HEK293 (cell line): ENCODE results near the gene NIPBL.

ENCODE experiments used
- CTCF ChIA-PET: fragments of 350-600 bp; formaldehyde crosslinking; extraction: SDS; loops from one replicate; lab custom pipeline; 2021; ENCODE audit warnings: antibody characterized with exemption; lab: Yijun Ruan, JAX
- POLR2A ChIA-PET: fragments of 300-600 bp; formaldehyde crosslinking; extraction: SDS; loops from one replicate; lab custom pipeline; 2020; ENCODE audit warnings: antibody characterized with exemption, inconsistent platforms; lab: Yijun Ruan, JAX
- H3K27ac ChIP-seq: fragments of 200-500 bp; sonication (Bioruptor generic); 2 replicates; pipeline ENCODE4 v1.5.1; 2014; ENCODE audit warnings: low read depth, low read length, control low read depth, inconsistent platforms; ENCODE audit errors: extremely low read depth
- H3K36me3 ChIP-seq, 2 experiments: fragments of 200-500 bp in 1 of 2; sonication (Bioruptor generic) in 1 of 2; 1 replicate in 1 of 2; 2 replicates in 1 of 2; pipeline ENCODE4 v1.5.1; 2014 to 2017; ENCODE audit warnings: inconsistent platforms in 2 of 2, low read length in 2 of 2; ENCODE audit not compliant: control insufficient read depth in 2 of 2, insufficient read depth in 1 of 2
- H3K4me1 ChIP-seq: fragments of 200-500 bp; sonication (Bioruptor generic); 2 replicates; pipeline ENCODE4 v1.5.1; 2014; ENCODE audit warnings: mild to moderate bottlenecking, low read length, inconsistent platforms; ENCODE audit not compliant: control insufficient read depth, insufficient read depth
- H3K4me3 ChIP-seq: 2 replicates; pipeline ENCODE4 v1.5.1; 2011; ENCODE audit warnings: low read depth, mild to moderate bottlenecking, control low read depth, low read length, moderate library complexity
- H3K9me3 ChIP-seq: fragments of 200-500 bp; sonication (Bioruptor generic); 2 replicates; pipeline ENCODE4 v1.5.1; 2014; ENCODE audit warnings: low read depth, low read length, inconsistent platforms; ENCODE audit not compliant: control insufficient read depth, insufficient read depth
- BCL11A ChIP-seq: fragments of 450-650 bp; formaldehyde crosslinking; IDR thresholded peaks from 2 replicates; pipeline ENCODE4 v1.5.1; 2016; ENCODE audit warnings: low read depth, missing biosample characterization, missing genetic modification characterization
- GFI1B ChIP-seq: fragments of 450-650 bp; formaldehyde crosslinking; IDR thresholded peaks from 2 replicates; pipeline ENCODE4 v1.5.1; 2016; ENCODE audit warnings: missing biosample characterization, missing genetic modification characterization
- GLI4 ChIP-seq: fragments of 450-650 bp; formaldehyde crosslinking; IDR thresholded peaks from 2 replicates; pipeline ENCODE4 v1.5.1; 2016; ENCODE audit warnings: missing biosample characterization, missing genetic modification characterization
- MEIS1 ChIP-seq: sonication (generic); formaldehyde crosslinking; IDR thresholded peaks from 2 replicates; pipeline ENCODE4 v1.8.1; 2022; ENCODE audit warnings: missing genetic modification reagents, mild to moderate bottlenecking, borderline replicate concordance
- OSR2 ChIP-seq: fragments of 450-650 bp; formaldehyde crosslinking; IDR thresholded peaks from 2 replicates; pipeline ENCODE4 v1.5.1; 2016; ENCODE audit warnings: missing biosample characterization, missing genetic modification characterization
- PATZ1 ChIP-seq: fragments of 450-650 bp; formaldehyde crosslinking; IDR thresholded peaks from 2 replicates; pipeline ENCODE4 v1.5.1; 2016; ENCODE audit warnings: missing biosample characterization, missing genetic modification characterization
- ZBTB48 ChIP-seq: fragments of 450-650 bp; formaldehyde crosslinking; IDR thresholded peaks from 2 replicates; pipeline ENCODE4 v1.5.1; 2016; ENCODE audit warnings: missing biosample characterization, missing genetic modification characterization
- ZFP37 ChIP-seq: fragments of 450-650 bp; formaldehyde crosslinking; IDR thresholded peaks from 2 replicates; pipeline ENCODE4 v1.5.1; 2016; ENCODE audit warnings: missing biosample characterization, missing genetic modification characterization
- ZFP69B ChIP-seq: fragments of 450-650 bp; formaldehyde crosslinking; IDR thresholded peaks from 2 replicates; pipeline ENCODE4 v1.5.1; 2016; ENCODE audit warnings: missing biosample characterization, missing genetic modification characterization
- ZNF133 ChIP-seq: fragments of 450-650 bp; formaldehyde crosslinking; IDR thresholded peaks from 2 replicates; pipeline ENCODE4 v1.5.1; 2016; ENCODE audit warnings: missing biosample characterization, missing genetic modification characterization
- ZNF146 ChIP-seq: fragments of 450-650 bp; formaldehyde crosslinking; IDR thresholded peaks from 2 replicates; pipeline ENCODE4 v1.5.1; 2016; ENCODE audit warnings: missing biosample characterization, missing genetic modification characterization
- ZNF266 ChIP-seq: fragments of 450-650 bp; formaldehyde crosslinking; IDR thresholded peaks from 2 replicates; pipeline ENCODE4 v1.5.1; 2016; ENCODE audit warnings: missing biosample characterization, missing genetic modification characterization, low read depth
- ZNF274 ChIP-seq, 2 experiments: fragments of 200-500 bp in 1 of 2; fragments of 450-650 bp in 1 of 2; sonication (Bioruptor generic) in 1 of 2; formaldehyde crosslinking in 1 of 2; IDR thresholded peaks; 2 replicates each; pipeline versions ENCODE4 v1.5.1 to v1.6.1; 2014 to 2016; ENCODE audit warnings: borderline replicate concordance in 1 of 2, inconsistent platforms in 1 of 2, low read length in 1 of 2, missing biosample characterization in 1 of 2, missing genetic modification characterization in 1 of 2
- ZNF302 ChIP-seq: fragments of 450-650 bp; formaldehyde crosslinking; IDR thresholded peaks from 2 replicates; pipeline ENCODE4 v1.5.1; 2016; ENCODE audit warnings: missing biosample characterization, missing genetic modification characterization, low read depth
- ZNF350 ChIP-seq: fragments of 450-650 bp; formaldehyde crosslinking; IDR thresholded peaks from 2 replicates; pipeline ENCODE4 v1.5.0; 2017; ENCODE audit warnings: missing biosample characterization, mild to moderate bottlenecking, missing genetic modification characterization
- ZNF37A ChIP-seq: fragments of 450-650 bp; IDR thresholded peaks from 2 replicates; pipeline ENCODE4 v1.5.1; 2018; ENCODE audit warnings: missing biosample characterization, missing genetic modification characterization
- ZNF623 ChIP-seq: fragments of 450-650 bp; formaldehyde crosslinking; IDR thresholded peaks from 2 replicates; pipeline ENCODE4 v1.5.1; 2016; ENCODE audit warnings: missing biosample characterization, missing genetic modification characterization
- ZNF654 ChIP-seq: fragments of 450-650 bp; formaldehyde crosslinking; IDR thresholded peaks from 2 replicates; pipeline ENCODE4 v1.5.1; 2016; ENCODE audit warnings: low read depth, missing biosample characterization, missing genetic modification characterization
- ZNF658 ChIP-seq: fragments of 450-650 bp; formaldehyde crosslinking; IDR thresholded peaks from 2 replicates; pipeline ENCODE4; 2016; ENCODE audit warnings: missing biosample characterization, missing genetic modification characterization
- ZNF791 ChIP-seq: fragments of 450-650 bp; formaldehyde crosslinking; IDR thresholded peaks from 2 replicates; pipeline ENCODE4 v1.5.1; 2016; ENCODE audit warnings: missing biosample characterization, missing genetic modification characterization
- TF ChIP-seq, protein P1 (sequence below): fragments of 450-650 bp; formaldehyde crosslinking; IDR thresholded peaks from 2 replicates; pipeline ENCODE4 v1.5.1; 2016; ENCODE audit warnings: missing biosample characterization, missing genetic modification characterization

NIPBL gene

GRCh38 chr5:36957953-36958537 lies 81.5 kb downstream of the NIPBL start:
- H3K36me3 ChIP-seq = peaks cover 15 to 26% of the 10 kb centered on the region in 2 experiments
- CTCF ChIA-PET = interaction anchor here (0.5 to 0.9 kb wide), 4 partner anchors 12 to 249 kb away, joined by 3 to 4 read pairs (median 3); no protein-coding TSS in a partner anchor
- no peak for TF ChIP-seq ZNF623 (tag by site-specific recombination)
- no peak for TF ChIP-seq MEIS1
- TF ChIP-seq ZNF350 (tag by site-specific recombination) = no peak
- TF ChIP-seq GLI4 (tag by site-specific recombination) = no peak
- no peak for TF ChIP-seq ZFP69B (tag by site-specific recombination)
- TF ChIP-seq ZNF302 (tag by site-specific recombination) = no peak
- TF ChIP-seq GFI1B = no peak
- TF ChIP-seq, protein P1, sequence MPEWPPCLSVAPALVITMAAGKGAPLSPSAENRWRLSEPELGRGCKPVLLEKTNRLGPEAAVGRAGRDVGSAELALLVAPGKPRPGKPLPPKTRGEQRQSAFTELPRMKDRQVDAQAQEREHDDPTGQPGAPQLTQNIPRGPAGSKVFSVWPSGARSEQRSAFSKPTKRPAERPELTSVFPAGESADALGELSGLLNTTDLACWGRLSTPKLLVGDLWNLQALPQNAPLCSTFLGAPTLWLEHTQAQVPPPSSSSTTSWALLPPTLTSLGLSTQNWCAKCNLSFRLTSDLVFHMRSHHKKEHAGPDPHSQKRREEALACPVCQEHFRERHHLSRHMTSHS (tag by site-specific recombination) = no peak
- no peak for TF ChIP-seq BCL11A
- TF ChIP-seq ZNF37A (tag by site-specific recombination) = no peak
- no peak for TF ChIP-seq ZNF146 (tag by site-specific recombination)
- no peak for TF ChIP-seq ZNF274 (IDR thresholded peaks at IDR 0.05; ENCODE audit: low read length)
- TF ChIP-seq ZNF274 (tag by site-specific recombination; IDR thresholded peaks at IDR 0.05; ENCODE audit: borderline replicate concordance) = no peak
- TF ChIP-seq, all 188 proteins: peak for 0
- no peak overlapping the region for H3K27ac ChIP-seq
- no peaks in the 10 kb centered on the region for H3K9me3 ChIP-seq
- H3K4me1 ChIP-seq = peaks cover 15% of the 10 kb centered on the region; the same call in 1 of the 2 replicates
- no peak overlapping the region for H3K4me3 ChIP-seq
- POLR2A ChIA-PET = interaction anchor here (0.6 kb wide), 1 partner anchor 19 kb away, joined by 3 read pairs; no protein-coding TSS in a partner anchor

DNA sequence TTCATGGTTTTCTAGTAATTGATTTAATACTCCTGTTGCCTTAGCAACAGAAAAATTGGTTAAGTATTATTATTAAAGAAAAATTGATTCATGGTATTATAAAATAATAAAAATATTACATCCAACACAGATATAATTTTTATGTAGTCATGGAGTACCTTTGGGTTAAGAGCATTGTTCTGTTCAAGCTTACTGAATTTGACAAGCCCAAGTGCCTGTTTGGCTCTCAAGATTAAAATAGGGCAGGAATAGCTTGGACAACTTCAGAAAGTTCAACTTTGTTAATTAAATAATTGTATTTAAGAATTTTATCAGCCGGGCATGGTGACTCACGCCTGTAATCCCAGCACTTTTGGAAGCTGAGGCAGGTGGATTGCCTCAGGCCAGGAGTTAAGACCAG lies 82.0 kb downstream of the NIPBL start:
- CTCF ChIA-PET = interaction anchor here (0.5 to 0.9 kb wide), 3 partner anchors 13 to 27 kb away, joined by 3 to 4 read pairs (median 3); no protein-coding TSS in a partner anchor
- Histone ChIP-seq H3K36me3 (peaks cover 19 to 31% of the 10 kb centered on the region in 2 experiments), H3K9me3 (no peaks in the 10 kb centered on the region), H3K27ac (no peak overlapping the region)
- TF ChIP-seq ZNF791 (no peak), ZNF658 (no peak), ZFP37 (tag by site-specific recombination) (no peak), ZNF133 (tag by site-specific recombination) (no peak), ZNF266 (tag by site-specific recombination) (no peak), OSR2 (tag by site-specific recombination) (no peak)
- TF ChIP-seq, all 188 proteins: peak for 0
- no peak overlapping the region for H3K4me3 ChIP-seq
- peaks cover 11% of the 10 kb centered on the region; the same call in 1 of the 2 replicates for H3K4me1 ChIP-seq
- POLR2A ChIA-PET = no interaction called here

DNA sequence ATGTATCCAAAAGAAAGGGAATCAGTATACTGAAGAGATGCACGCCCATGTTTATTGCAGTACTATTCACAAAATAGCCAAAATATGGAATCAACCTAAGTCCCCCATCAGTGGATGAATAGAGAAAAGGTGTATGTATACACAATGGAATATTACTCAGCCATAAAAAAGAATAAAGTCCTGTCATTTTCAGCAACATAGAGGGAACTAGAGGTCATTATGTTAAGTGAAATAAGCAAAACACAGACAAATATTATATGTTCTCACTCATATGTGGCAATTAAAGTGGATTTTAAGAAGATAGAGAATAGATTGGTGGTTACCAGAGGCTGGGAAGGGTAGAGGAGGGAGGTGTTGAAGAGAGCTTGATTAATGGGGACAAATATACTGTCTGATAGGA lies 88.6 kb downstream of the NIPBL start:
- CTCF ChIA-PET = interaction anchor here (0.6 to 1.0 kb wide), 2 partner anchors 9 to 65 kb away, joined by 3 to 6 read pairs; no protein-coding TSS in a partner anchor
- Histone ChIP-seq H3K4me1 (no peaks in the 10 kb centered on the region), H3K4me3 (no peak overlapping the region), H3K9me3 (no peaks in the 10 kb centered on the region), H3K27ac (no peak overlapping the region), H3K36me3 (peaks cover 21 to 45% of the 10 kb centered on the region in 2 experiments)
- no peak for TF ChIP-seq ZNF654 (tag by site-specific recombination)
- TF ChIP-seq ZBTB48 (tag by site-specific recombination) = no peak
- TF ChIP-seq PATZ1 (tag by site-specific recombination) = no peak
- TF ChIP-seq ZNF146 (tag by site-specific recombination) = peak; percentile 91
- POLR2A ChIA-PET = no interaction called here
